ENCODE measurements around the gene FAM168A.
A peak's percentile ranks its signal among the peaks of the same experiment; 100 is the strongest.

Gene FAM168A

DNA sequence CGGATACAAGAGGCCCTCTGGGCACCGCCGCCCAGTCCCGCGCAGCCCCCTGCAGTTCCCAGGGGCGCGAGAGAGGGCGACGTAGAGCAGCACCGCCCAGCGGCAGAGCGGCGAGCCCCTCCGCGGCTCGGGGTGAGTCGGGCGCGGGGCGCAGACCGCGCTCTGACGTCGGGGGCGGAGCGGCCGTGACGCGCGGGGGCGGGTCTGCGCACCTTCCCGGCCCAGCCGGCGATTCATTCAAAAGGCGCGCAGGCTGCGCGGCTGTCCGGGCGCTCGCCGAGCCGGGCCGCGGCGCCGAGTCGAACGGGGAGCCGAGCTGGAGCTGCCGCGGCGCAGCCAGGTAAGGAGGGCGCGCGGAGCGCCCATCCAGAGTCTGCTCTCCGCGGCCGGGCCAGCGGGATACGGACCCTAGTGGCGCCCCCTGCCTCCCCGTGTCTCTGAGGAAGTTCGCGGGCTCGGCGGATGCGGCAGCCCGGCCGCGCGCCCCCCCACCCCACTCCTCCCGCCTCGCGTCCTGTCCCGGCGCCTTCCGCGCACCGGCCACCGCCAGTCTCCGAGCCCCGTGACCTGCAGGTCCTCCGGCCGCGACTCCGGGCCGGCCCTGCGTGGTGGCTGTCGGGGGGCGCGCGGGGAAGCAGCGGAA, 221.6 kb downstream of the FAM168A start, which contains the start of gene RELT:
TSS of gene RELT (plus strand) at position 240 of the 643 bp plus-strand sequence. CDS start 12,738 bp downstream, outside the sequence.
- peak; percentile 87 for DNase-seq (ENCODE audit: low spot score)

DNA sequence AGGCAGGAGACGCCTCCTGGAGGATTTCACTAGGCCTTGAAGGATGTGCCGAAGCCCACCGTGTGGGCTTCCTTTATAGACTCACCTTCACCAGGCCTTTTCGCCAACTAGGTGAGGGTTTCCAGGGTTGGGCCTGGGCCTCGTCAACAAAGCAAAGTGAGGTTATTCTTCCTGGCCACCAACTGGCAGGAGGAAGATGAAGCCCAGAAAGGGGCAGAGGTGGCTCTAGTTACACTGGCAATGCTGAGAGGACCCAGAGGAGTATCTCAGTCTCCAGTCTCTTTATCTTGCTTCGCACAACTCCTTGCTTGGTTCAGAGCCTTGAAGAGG, 222.1 kb downstream of the FAM168A start:
- DNase-seq (ENCODE audit: low spot score) = no peak

DNA sequence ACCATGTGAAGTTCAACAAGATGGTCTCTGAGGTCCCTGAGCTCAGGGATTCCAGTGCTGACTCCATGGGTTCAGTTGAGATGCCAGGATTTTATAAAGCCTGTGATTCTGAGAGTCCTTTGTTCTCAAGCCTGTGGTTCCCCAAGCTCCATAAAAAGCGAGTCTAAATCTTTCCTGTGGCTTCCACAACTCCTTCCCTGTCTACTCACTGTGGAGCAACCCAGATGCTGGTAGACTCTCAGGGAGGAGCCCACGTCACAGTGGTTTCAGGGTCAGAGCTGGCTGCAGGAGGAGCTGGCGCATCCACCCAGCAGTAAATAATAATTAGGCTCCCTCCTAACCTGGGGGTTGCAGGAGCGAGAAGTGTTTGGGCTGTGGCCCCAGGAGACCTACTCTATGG, 223.8 kb downstream of the FAM168A start:
- DNase-seq (ENCODE audit: low spot score) = no peak

DNA sequence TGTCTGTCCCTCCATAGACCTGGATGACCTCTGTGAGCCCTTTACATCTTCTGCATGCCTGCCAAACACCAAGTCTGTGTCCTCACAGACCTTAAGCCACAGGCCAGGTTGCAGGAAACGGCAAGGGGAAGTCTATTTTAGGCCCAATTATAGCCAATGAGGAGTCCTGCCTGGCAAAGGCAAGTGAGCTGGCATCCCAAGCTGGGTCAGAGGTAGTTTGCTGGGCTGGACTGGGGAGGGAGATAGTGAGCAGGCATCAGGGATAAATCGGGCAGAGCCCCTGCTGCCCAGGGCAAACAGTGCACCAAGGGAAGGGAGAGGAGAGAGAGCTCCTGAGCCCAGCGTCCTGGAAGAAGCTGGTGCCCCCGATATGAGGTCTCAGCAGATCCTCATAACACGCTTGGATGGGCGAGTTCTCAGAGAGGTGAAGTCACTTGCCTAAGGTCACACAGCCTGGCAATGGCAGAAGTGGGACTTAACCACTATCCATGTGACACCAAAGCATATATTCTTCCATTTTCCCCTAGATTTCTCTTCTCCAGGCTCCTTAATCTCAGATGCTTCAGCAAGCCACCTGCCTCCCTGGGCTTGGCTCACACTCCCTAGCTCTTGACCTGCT, 225.4 kb downstream of the FAM168A start:
- no peak for DNase-seq (ENCODE audit: low spot score)

DNA sequence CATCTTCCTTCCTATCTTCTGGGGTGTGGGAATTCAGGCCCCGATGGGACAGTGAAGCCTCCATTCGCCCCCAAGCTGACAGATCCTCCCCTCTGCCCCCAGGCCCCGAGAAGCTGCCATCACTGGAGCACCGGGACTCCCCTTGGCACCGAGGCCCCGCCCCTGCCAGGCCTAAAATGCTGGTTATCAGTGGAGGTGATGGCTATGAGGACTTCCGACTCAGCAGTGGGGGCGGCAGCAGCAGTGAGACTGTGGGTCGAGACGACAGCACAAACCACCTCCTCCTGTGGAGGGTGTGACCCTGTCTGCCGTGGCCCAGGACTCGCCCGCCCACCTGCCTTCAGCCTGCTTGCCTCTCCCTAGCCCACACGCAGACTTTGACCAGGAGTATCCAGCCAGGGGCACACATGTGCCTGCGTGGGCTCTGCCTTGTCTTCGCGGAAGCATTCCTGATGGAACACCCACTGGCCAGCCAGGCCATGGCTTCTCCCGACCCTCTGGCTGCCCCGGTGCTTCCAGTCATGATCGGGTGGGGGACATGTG, 230.4 kb downstream of the FAM168A start:
- no peak for DNase-seq (ENCODE audit: low spot score)

DNA sequence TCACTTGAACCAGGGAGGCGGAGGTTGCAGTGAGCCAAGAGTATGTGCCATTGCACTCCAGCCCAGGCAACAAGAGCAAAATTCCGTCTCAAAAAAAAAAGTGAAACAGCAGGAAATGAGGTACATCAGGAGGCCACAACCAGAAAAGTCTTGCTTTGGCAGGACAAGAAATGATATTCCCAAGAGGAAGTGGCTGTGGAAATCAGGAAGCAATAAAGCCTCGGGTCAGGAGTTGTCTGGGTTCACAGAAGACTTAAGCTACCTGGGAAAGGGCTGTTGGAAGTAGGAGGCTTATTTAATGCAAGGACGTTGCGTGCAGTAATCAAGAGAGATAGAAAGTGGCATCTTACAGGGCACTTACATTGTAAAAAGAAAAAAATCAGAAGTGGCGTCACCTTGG, 231.0 kb downstream of the FAM168A start:
- DNase-seq (ENCODE audit: low spot score) = no peak

DNA sequence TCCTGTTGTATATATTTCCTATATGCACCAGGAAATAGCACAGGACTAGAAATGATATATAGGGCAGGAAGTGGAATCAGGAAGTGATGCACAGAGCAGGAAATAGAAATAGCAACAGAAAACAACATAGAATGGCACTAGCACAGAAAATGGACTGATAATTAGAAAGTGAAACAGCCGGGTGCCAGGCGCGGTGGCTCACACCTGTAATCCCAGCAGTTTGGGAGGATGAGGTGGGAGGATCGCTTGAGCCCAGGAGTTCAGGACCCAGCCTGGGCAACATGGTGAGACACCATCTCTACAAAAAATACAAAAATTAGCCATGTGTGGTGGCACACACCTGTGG, 231.7 kb downstream of the FAM168A start:
- no peak for DNase-seq (ENCODE audit: low spot score)

DNA sequence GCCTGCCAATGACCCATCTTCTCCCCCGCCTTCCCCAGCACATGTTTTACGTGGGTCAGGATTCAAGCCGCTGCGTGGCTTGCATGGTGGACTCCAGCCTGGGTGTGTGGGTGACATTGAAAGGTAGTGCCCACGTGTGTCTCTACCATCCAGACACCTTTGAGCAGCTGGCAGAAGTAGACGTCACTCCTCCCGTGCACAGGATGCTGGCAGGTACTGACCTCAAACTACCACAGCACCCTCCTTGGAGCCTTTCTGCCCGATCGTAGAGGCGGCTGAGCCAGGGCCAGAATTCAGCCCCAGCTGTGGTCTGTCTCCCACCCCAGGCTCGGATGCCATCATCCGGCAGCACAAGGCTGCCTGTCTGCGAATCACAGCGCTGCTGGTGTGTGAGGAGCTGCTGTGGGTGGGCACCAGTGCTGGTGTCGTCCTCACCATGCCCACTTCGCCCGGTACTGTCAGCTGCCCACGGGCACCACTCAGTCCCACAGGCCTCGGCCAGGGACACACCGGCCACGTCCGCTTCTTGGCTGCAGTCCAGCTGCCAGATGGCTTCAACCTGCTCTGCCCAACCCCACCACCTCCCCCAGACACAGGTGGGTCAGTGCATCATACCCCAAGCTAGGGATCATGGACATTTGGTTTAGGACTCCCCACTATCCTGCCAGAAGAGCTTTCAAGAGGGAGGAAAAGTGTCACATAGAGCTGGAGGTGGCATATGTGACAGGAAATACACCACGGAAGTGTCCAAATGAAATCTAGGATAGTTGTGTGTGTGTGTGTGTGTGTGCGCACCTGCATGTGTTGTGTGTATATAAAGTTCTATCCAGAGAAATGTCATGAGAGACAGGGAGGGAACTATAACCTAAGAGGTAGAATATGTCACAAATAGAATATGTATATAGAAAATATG, 232.3 kb downstream of the FAM168A start:
- DNase-seq (ENCODE audit: low spot score) = no peak

DNA sequence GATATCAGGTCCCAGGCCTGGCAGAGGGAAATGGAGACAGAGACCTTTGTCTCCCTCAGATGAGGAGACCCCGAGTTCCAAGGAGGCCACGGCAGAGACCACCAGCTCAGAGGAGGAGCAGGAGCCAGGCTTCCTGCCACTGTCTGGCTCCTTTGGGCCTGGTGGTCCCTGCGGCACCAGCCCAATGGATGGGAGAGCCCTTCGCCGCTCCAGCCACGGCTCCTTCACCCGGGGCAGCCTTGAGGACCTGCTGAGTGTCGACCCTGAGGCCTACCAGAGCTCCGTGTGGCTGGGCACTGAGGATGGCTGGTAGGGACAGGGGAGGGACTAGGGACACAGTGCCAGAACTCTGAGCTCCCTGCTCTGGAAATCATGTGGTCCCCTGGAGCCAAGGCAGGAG, 234.8 kb downstream of the FAM168A start:
- no peak for DNase-seq (ENCODE audit: low spot score)

DNA sequence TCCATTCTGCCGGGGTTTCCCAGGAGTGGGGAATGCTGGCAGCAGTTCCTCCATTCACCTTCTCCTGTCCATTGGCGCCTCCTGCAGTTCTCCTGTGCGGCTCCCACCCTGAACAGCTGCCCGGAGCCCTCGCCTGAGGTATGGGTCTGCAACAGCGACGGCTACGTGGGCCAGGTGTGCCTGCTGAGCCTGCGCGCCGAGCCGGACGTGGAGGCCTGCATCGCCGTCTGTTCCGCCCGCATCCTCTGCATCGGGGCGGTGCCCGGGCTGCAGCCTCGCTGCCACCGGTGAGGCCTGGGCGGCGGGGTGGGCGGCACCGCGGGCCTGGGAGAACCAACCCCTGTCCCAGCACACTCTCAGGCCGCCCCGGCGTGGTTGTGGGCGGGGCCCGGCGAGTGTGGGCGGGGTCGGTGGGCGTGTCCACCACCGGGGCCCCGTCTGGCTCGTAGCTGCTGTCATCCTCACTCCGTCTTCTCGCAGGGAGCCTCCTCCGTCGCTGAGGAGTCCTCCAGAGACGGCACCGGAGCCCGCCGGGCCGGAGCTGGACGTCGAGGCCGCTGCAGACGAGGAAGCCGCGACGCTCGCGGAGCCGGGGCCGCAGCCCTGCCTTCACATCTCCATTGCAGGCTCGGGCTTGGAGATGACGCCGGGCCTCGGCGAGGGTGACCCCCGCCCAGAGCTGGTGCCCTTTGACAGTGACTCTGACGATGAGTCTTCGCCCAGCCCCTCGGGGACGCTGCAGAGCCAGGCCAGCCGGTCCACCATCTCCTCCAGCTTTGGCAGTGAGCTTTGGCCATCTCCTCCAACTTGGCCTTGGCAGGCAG, 235.7 kb downstream of the FAM168A start:
- DNase-seq (ENCODE audit: low spot score) = no peak

DNA sequence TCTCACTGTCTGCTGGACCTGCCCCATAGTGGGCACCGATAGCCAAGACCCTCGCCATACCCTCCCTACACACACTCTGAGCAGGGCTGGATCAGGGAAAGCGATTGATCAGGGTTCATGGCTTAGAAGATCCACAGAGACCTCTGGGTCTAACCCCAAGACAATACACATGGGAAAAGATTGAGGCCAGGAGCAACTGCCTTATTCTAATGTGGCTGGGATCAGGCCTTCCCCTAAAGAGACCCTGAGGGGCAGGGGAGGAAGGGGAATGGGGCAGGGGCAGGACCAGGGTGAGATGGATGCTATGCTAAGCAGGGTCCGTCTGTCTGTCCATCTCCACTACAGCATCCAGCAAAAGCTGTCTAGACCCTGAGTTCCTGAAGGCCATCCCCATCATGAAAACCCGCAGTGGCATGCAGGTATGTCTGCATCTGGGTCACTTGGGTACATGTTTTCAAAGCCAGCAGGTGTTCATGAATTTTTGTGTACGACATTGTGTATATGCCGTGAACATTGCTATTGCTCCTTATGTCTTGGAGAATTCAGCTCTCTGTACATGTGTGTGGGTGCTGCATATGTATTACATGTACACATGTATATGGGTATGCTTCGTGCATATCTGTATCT, 237.1 kb downstream of the FAM168A start:
- DNase-seq (ENCODE audit: low spot score) = no peak

DNA sequence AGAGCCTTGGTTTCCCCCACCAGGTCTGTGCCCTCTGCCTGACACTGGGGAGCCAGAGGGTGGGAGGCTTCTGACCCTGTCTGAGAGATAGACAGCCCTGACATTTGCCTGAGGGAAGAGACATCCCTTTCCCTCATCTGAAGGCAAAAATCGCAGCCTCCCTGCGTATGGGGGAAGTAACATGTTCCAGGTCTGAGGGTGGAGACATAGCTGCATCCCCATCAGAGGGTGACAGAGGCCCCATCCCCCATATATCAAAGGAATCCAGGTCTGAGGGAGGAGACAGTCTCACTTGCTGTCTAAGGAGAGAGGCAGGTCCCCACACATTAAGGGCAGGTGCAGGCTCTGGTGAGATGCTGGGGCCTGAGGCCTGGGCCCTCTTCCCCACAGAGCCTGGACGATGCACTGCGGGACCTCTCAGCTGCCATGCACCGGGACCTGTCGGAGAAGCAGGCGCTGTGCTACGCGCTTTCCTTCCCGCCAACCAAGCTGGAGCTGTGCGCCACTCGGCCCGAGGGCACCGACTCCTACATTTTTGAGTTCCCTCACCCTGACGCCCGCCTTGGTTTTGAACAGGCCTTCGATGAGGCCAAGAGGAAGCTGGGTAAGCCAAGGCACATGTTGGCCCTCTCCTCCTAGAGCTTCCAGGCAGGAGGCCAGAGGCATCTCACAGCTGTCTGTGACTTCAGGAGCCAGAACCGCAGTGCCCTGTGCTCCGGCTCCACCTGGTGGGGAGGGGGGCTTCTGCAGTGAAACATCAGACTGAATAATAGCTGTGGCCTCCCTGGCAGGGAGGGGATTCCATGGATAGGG, 237.8 kb downstream of the FAM168A start:
- DNase-seq (ENCODE audit: low spot score) = peak; percentile 64

DNA sequence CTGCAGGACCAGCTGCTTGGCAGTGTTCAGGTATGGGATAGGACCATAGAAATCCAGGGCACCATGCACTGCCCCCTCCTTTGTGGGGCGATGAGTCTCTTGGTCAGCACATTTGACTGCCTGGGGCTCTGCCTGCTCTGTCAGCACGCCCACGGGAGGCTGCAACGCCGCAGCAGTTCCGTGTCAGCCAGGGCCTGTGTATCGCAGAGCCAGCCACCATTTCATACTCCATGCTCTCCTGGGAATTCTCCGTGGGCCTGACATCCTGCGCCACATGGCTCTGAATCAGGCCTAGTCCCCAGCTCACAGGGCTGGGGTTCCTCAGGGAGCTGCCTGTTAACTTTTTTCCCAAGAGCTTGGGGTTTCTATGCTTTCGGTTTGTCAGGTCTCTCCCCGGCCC, 238.6 kb downstream of the FAM168A start:
- peak; percentile 48 for DNase-seq (ENCODE audit: low spot score)

DNA sequence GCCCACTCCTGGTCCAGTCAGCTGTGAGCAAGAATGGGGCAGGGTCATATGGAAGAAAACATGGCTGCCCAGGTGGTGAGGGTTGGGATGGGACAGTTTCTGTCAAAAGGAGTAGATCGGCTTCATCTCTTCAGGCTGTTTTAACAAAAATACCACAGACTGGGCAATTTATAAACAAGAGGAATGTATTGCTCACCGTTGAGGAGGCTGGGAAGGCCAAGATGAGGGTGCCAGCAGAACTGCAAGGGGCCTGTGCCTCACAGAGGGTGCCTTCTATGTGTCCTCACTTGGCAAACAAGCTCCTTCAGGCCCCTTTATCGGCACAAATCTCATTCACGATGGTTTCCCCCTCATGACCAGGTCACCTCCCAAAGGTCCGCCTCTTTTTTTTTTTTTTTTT, 239.8 kb downstream of the FAM168A start:
- no peak for DNase-seq (ENCODE audit: low spot score)

DNA sequence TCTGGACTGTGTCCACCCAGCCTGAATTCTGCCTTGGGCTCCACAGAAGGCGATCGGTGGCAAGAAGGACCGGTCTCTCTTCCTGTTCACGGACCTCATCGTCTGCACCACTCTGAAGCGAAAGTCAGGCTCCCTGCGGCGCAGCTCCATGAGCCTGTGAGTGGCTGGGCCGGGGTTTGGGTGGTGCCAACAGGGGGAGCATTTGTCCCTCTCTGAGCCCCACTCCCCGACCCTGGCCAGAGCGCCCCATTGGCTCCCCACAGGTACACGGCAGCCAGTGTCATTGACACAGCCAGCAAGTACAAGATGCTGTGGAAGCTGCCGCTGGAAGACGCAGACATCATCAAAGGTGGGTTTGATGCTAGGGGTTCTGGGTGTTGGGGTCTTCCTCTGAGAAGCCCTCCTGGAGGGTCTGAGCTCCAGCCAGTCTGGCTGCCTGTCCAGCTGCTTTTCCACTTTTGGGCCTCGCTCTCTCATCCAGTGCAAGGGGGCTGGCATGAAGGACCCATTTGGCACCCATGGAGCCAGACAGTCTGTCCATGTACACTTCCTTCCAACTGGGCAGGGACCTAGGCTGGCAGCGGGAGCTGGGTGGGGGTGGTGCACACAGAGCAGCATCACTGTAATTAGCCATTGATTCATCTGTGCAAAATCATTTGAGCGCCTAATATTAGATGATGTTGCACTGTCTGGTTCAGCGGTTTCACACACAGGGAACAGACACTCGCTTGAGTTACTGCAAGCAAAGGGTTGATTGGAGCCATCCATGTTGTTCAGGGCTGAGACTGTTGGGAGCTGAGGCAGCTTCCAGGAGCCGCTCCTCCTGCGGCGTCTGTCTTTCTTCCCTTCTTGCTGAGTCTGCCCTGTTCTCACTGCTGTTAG, 240.7 kb downstream of the FAM168A start:
- no peak for DNase-seq (ENCODE audit: low spot score)

DNA sequence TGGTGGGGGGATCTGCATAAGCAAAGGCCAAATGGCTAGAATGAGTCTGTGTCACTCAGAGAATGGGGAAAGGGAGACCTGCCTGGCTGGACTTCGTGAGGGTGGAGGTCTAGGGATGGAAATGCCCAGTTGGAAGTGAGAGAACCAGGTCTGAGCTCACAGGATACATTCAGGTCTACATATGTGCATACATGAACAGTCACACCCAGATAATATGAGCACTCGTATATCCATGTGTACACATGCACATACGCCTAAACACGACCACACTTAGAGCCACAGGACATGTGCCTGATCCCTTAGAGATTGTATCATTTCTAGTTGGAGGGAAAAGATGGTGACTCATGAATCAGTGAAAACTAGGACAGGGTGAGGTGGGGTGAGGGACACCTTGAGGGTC, 242.8 kb downstream of the FAM168A start:
- no peak for DNase-seq (ENCODE audit: low spot score)

DNA sequence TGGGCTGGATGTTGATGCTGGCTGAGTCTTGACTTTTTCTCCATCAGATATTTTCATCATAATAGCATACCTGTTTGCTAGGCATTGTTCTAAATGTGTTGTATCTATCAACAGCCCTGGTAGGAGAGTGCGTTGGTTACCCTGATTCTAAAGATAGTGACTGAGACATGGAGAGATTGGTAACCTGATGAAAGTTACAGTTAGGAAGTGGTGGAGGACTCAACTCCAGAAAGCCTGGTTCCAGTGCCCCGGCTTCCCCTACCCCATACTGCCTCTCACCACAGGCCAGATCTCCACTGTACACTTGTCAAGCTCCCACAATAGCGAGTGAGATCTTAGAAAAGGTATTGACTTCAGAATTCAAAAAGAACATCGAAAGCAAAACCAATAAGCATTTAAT, 244.5 kb downstream of the FAM168A start:
- no peak for DNase-seq (ENCODE audit: low spot score)

DNA sequence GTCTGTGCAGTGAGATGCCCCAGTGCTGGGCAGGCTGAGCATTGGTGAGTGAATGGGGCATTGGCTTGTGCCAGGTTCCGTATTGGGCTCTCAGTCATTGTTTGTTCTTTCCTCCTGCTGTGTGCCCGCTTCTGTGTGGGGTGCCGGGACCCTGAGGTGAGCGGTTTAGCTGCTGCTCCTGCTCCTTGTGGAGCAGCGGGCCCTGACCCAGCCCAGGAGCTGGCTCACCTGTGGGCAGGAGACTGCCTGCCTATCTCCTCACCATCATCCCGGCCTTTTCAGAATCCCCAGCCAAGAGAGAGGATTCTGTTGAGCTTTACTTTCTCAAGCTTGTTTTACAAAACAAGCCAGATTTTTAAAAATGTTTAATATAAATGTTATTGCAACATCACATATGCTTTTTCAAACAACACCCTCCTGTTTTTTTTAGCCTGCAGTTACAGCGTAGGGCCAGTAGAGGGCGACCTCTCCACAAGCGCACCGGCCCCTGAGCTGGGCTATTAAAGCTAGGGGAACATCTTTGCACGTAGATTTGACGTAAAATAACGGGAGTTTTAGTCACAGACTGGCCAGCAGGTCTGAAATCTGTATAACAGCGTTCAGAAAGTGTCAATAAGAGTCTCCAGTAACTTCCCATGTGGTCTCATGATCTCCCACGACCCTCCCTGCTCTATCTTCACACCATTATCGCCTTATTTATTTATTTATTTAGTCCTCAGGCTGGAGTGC, 246.8 kb downstream of the FAM168A start:
- DNase-seq (ENCODE audit: low spot score) = peak; percentile 61

Measured in SK-N-DZ (cell line).